ENCODE measurements around the gene SACM1L.

DNA sequence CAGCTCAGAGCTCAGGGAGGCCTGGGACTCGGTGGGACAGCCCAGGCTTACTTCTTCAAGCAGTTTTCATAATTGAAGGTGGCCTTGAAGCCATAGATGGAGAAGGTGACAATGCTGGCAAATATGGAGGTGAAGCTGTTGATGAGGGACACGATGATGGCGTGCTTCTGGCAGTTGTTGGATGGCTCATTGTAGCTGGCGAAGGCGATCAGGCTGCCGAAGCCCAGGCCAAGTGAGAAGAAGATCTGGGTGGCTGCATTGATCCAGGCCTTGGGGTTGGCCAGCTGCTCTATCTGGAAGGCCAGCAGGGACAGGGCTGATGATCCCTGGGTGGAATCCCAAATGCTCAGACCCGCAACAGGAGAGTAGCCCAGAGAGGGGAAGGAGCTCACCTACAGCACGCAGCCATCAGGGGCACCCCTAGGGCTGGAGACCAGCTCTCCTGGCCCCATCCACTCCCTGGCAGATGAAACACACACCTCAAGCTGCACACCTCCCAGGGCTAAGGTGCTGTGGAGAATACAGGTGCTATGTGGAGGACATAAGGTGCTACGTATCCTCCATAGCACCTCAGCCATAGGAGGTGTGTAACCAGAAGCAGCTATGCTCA, 82.1 kb downstream of the SACM1L start:
- TF ChIP-seq, protein P1, sequence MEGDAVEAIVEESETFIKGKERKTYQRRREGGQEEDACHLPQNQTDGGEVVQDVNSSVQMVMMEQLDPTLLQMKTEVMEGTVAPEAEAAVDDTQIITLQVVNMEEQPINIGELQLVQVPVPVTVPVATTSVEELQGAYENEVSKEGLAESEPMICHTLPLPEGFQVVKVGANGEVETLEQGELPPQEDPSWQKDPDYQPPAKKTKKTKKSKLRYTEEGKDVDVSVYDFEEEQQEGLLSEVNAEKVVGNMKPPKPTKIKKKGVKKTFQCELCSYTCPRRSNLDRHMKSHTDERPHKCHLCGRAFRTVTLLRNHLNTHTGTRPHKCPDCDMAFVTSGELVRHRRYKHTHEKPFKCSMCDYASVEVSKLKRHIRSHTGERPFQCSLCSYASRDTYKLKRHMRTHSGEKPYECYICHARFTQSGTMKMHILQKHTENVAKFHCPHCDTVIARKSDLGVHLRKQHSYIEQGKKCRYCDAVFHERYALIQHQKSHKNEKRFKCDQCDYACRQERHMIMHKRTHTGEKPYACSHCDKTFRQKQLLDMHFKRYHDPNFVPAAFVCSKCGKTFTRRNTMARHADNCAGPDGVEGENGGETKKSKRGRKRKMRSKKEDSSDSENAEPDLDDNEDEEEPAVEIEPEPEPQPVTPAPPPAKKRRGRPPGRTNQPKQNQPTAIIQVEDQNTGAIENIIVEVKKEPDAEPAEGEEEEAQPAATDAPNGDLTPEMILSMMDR (IDR thresholded peaks at IDR 0.05; ENCODE audit: extremely low read depth in 1 of 2, insufficient read depth in 1 of 2, low read depth in 1 of 2, low read length in 2 of 2) = no peak
- TF ChIP-seq POLR2A (IDR thresholded peaks at IDR 0.05; ENCODE audit: low read depth, low read length) = no peak
- TF ChIP-seq MYC (IDR thresholded peaks at IDR 0.05; ENCODE audit: low read depth, low read length) = no peak

All from endothelial cell of umbilical vein (primary cell).